Measurements from ENCODE around the gene URI1. TPM values are rescaled to one million over a fixed set of nuclear protein-coding genes. Genes with fewer than 3 reads are reported as not detected.

The URI1 gene
- total RNA-seq, 1 experiment from 2014 or later, result 76.2 TPM

GRCh38 chr19:30001301-30001700, 59.3 kb downstream of the URI1 start:
- Histone ChIP-seq H3K4me1 (replicated peaks) (no peaks in the 10 kb centered on the region), H3K27me3 (replicated peaks) (no peaks in the 10 kb centered on the region), H3K9me3 (replicated peaks) (no peaks in the 10 kb centered on the region), H3K4me3 (no peak overlapping the region), H3K27ac (no peak overlapping the region), H3K36me3 (peaks cover 8% of the 10 kb centered on the region)
- DNase-seq (ENCODE audit: low read depth in 1 of 2, low spot score in 2 of 2), result no peak

- no peaks in the 10 kb centered on the region for H3K27me3 ChIP-seq (replicated peaks)
- no peaks in the 10 kb centered on the region for H3K4me1 ChIP-seq (replicated peaks)
- peaks cover 9% of the 10 kb centered on the region for H3K36me3 ChIP-seq
- H3K4me3 ChIP-seq, result no peak overlapping the region
- DNase-seq (ENCODE audit: low read depth in 1 of 2, low spot score in 2 of 2), result no peak
- H3K9me3 ChIP-seq (replicated peaks), result no peaks in the 10 kb centered on the region
- H3K27ac ChIP-seq, result no peak overlapping the region
Observed at GRCh38 chr19:30001791-30002190, 59.8 kb downstream of the URI1 start.

- DNase-seq (ENCODE audit: low read depth in 1 of 2, low spot score in 2 of 2), result no peak
- Histone ChIP-seq H3K9me3 (replicated peaks) (no peaks in the 10 kb centered on the region), H3K27ac (no peak overlapping the region), H3K4me1 (replicated peaks) (no peaks in the 10 kb centered on the region), H3K4me3 (no peak overlapping the region), H3K27me3 (replicated peaks) (no peaks in the 10 kb centered on the region), H3K36me3 (peaks cover 9% of the 10 kb centered on the region)
Observed at GRCh38 chr19:30003866-30004265, 61.8 kb downstream of the URI1 start.

- Histone ChIP-seq H3K9me3 (replicated peaks) (no peaks in the 10 kb centered on the region), H3K36me3 (peaks cover 14% of the 10 kb centered on the region), H3K4me1 (replicated peaks) (no peaks in the 10 kb centered on the region), H3K27me3 (replicated peaks) (no peaks in the 10 kb centered on the region), H3K27ac (no peak overlapping the region), H3K4me3 (no peak overlapping the region)
- no peak for DNase-seq (ENCODE audit: low read depth in 1 of 2, low spot score in 2 of 2)
Observed at GRCh38 chr19:30004403-30004802, 62.4 kb downstream of the URI1 start.

- H3K36me3 ChIP-seq, result peaks cover 22% of the 10 kb centered on the region
- no peak overlapping the region for H3K27ac ChIP-seq
- no peaks in the 10 kb centered on the region for H3K4me1 ChIP-seq (replicated peaks)
- H3K27me3 ChIP-seq (replicated peaks), result no peaks in the 10 kb centered on the region
- no peaks in the 10 kb centered on the region for H3K9me3 ChIP-seq (replicated peaks)
- no peak for DNase-seq (ENCODE audit: low read depth in 1 of 2, low spot score in 2 of 2)
- no peak overlapping the region for H3K4me3 ChIP-seq
Observed at GRCh38 chr19:30006207-30006606, 64.2 kb downstream of the URI1 start.

- Histone ChIP-seq H3K36me3 (peaks cover 32% of the 10 kb centered on the region), H3K9me3 (replicated peaks) (no peaks in the 10 kb centered on the region), H3K4me3 (no peak overlapping the region), H3K27ac (no peak overlapping the region), H3K4me1 (replicated peaks) (no peaks in the 10 kb centered on the region), H3K27me3 (replicated peaks) (no peaks in the 10 kb centered on the region)
- DNase-seq (ENCODE audit: low read depth in 1 of 2, low spot score in 2 of 2), result no peak
Observed at GRCh38 chr19:30008169-30008568, 66.1 kb downstream of the URI1 start.

GRCh38 chr19:30009013-30009412, 67.0 kb downstream of the URI1 start:
- no peak overlapping the region for H3K27ac ChIP-seq
- no peak for DNase-seq (ENCODE audit: low read depth in 1 of 2, low spot score in 2 of 2)
- H3K4me1 ChIP-seq (replicated peaks), result no peaks in the 10 kb centered on the region
- no peaks in the 10 kb centered on the region for H3K27me3 ChIP-seq (replicated peaks)
- H3K36me3 ChIP-seq, result peaks cover 33% of the 10 kb centered on the region
- no peaks in the 10 kb centered on the region for H3K9me3 ChIP-seq (replicated peaks)
- no peak overlapping the region for H3K4me3 ChIP-seq

GRCh38 chr19:30011051-30011578, 69.1 kb downstream of the URI1 start:
- Histone ChIP-seq H3K4me3 (no peak overlapping the region), H3K36me3 (peaks cover 30% of the 10 kb centered on the region)
- DNase-seq (ENCODE audit: low read depth in 1 of 2, low spot score in 2 of 2), result no peak

GRCh38 chr19:30014770-30015169, 72.7 kb downstream of the URI1 start:
- no peak overlapping the region for H3K27ac ChIP-seq
- H3K9me3 ChIP-seq (replicated peaks), result no peaks in the 10 kb centered on the region
- no peak overlapping the region for H3K4me3 ChIP-seq
- DNase-seq (ENCODE audit: low read depth in 1 of 2, low spot score in 2 of 2), result no peak
- no peaks in the 10 kb centered on the region for H3K27me3 ChIP-seq (replicated peaks)
- peaks cover 18% of the 10 kb centered on the region for H3K36me3 ChIP-seq
- H3K4me1 ChIP-seq (replicated peaks), result no peaks in the 10 kb centered on the region

More at GRCh38 chr19:30011051-30011578, 69.1 kb downstream of the URI1 start:
- Histone ChIP-seq H3K9me3 (replicated peaks) (no peaks in the 10 kb centered on the region), H3K27ac (no peak overlapping the region), H3K27me3 (replicated peaks) (no peaks in the 10 kb centered on the region), H3K4me1 (replicated peaks) (no peaks in the 10 kb centered on the region)

- H3K27me3 ChIP-seq (replicated peaks), result no peaks in the 10 kb centered on the region
- H3K36me3 ChIP-seq, result peaks cover 11% of the 10 kb centered on the region
- DNase-seq (ENCODE audit: low read depth in 1 of 2, low spot score in 2 of 2), result no peak
- H3K4me1 ChIP-seq (replicated peaks), result no peaks in the 10 kb centered on the region
- no peak overlapping the region for H3K27ac ChIP-seq
- no peaks in the 10 kb centered on the region for H3K9me3 ChIP-seq (replicated peaks)
- H3K4me3 ChIP-seq, result no peak overlapping the region
Observed at GRCh38 chr19:30017172-30017571, 75.1 kb downstream of the URI1 start.

GRCh38 chr19:30020189-30020588, 78.2 kb downstream of the URI1 start:
- Histone ChIP-seq H3K27me3 (replicated peaks) (no peaks in the 10 kb centered on the region), H3K4me3 (no peak overlapping the region), H3K27ac (no peak overlapping the region), H3K9me3 (replicated peaks) (no peaks in the 10 kb centered on the region), H3K36me3 (no peaks in the 10 kb centered on the region; the same call in 1 of the 2 replicates), H3K4me1 (replicated peaks) (no peaks in the 10 kb centered on the region)
- no peak for DNase-seq (ENCODE audit: low read depth in 1 of 2, low spot score in 2 of 2)

- Histone ChIP-seq H3K4me3 (no peak overlapping the region), H3K9me3 (replicated peaks) (no peaks in the 10 kb centered on the region), H3K27ac (no peak overlapping the region), H3K36me3 (no peaks in the 10 kb centered on the region; the same call in 1 of the 2 replicates), H3K27me3 (replicated peaks) (no peaks in the 10 kb centered on the region), H3K4me1 (replicated peaks) (no peaks in the 10 kb centered on the region)
- no peak for DNase-seq (ENCODE audit: low read depth in 1 of 2, low spot score in 2 of 2)
Observed at GRCh38 chr19:30022659-30023058, 80.6 kb downstream of the URI1 start.

- Histone ChIP-seq H3K27ac (no peak overlapping the region), H3K9me3 (replicated peaks) (no peaks in the 10 kb centered on the region), H3K27me3 (replicated peaks) (no peaks in the 10 kb centered on the region), H3K4me3 (no peak overlapping the region), H3K4me1 (replicated peaks) (no peaks in the 10 kb centered on the region), H3K36me3 (no peaks in the 10 kb centered on the region; the same call in 1 of the 2 replicates)
- DNase-seq (ENCODE audit: low read depth in 1 of 2, low spot score in 2 of 2), result no peak
Observed at GRCh38 chr19:30023330-30023729, 81.3 kb downstream of the URI1 start.

GRCh38 chr19:30024091-30024490, 82.1 kb downstream of the URI1 start:
- Histone ChIP-seq H3K36me3 (no peaks in the 10 kb centered on the region), H3K4me3 (no peak overlapping the region), H3K27ac (no peak overlapping the region), H3K9me3 (replicated peaks) (no peaks in the 10 kb centered on the region), H3K27me3 (replicated peaks) (no peaks in the 10 kb centered on the region), H3K4me1 (replicated peaks) (peaks cover 3% of the 10 kb centered on the region)
- no peak for DNase-seq (ENCODE audit: low read depth in 1 of 2, low spot score in 2 of 2)

GRCh38 chr19:30026933-30027332, 84.9 kb downstream of the URI1 start:
- H3K27me3 ChIP-seq (replicated peaks), result no peaks in the 10 kb centered on the region
- no peak overlapping the region for H3K4me3 ChIP-seq
- no peak for DNase-seq (ENCODE audit: low read depth in 1 of 2, low spot score in 2 of 2)
- H3K27ac ChIP-seq, result no peak overlapping the region
- H3K9me3 ChIP-seq (replicated peaks), result no peaks in the 10 kb centered on the region
- peaks cover 1% of the 10 kb centered on the region for H3K36me3 ChIP-seq
- H3K4me1 ChIP-seq (replicated peaks), result peaks cover 29% of the 10 kb centered on the region

All from SJSA1 (cell line).